Neural progenitor cell (in vitro differentiated cells): ENCODE results near the gene XRN1. TPM values are rescaled to one million over a fixed set of nuclear protein-coding genes. Genes with fewer than 3 reads are reported as not detected.
A peak's percentile ranks its signal among the peaks of the same experiment; 100 is the strongest.

Experiments
- DNase-seq: peaks from one replicate; pipeline ENCODE4 v3.0.0-alpha.2; 2016; ENCODE audit warnings: low spot score
- H2AFZ ChIP-seq: fragments of 200-600 bp; sonication (generic); replicated peaks from 2 replicates; pipeline ENCODE4 v1.6.1; 2016; ENCODE audit warnings: antibody characterized with exemption
- H3F3A ChIP-seq: fragments of 200-600 bp; sonication (generic); 2 replicates; pipeline ENCODE4 v1.6.1; 2016; ENCODE audit warnings: antibody characterized with exemption, low read depth
- H3K27ac ChIP-seq: fragments of 200-600 bp; sonication (generic); 2 replicates; pipeline ENCODE4 v1.5.1; 2016; ENCODE audit warnings: mild to moderate bottlenecking
- H3K27me3 ChIP-seq: fragments of 200-600 bp; sonication (generic); 2 replicates; pipeline ENCODE4 v1.6.1; 2016; ENCODE audit warnings: mild to moderate bottlenecking, moderate library complexity
- H3K36me3 ChIP-seq: fragments of 200-600 bp; sonication (generic); 2 replicates; pipeline ENCODE4 v1.5.1; 2016
- H3K4me1 ChIP-seq: fragments of 200-600 bp; sonication (generic); 2 replicates; pipeline ENCODE4 v1.6.1; 2016; ENCODE audit warnings: mixed run types
- H3K4me2 ChIP-seq: fragments of 200-600 bp; sonication (generic); 2 replicates; pipeline ENCODE4 v1.6.1; 2016
- H3K4me3 ChIP-seq: fragments of 200-600 bp; sonication (generic); 2 replicates; pipeline ENCODE4 v1.5.1; 2016
- H3K79me2 ChIP-seq: fragments of 200-600 bp; sonication (generic); 2 replicates; pipeline ENCODE4 v1.6.1; 2016; ENCODE audit warnings: low read depth
- H3K9ac ChIP-seq: fragments of 200-600 bp; sonication (generic); 2 replicates; pipeline ENCODE4 v1.6.1; 2016
- H3K9me3 ChIP-seq: fragments of 200-600 bp; sonication (generic); 2 replicates; pipeline ENCODE4 v1.5.1; 2016; ENCODE audit warnings: low read depth
- H4K20me1 ChIP-seq: fragments of 200-600 bp; sonication (generic); 2 replicates; pipeline ENCODE4 v1.6.1; 2016; ENCODE audit warnings: low read depth
- H3K27ac Mint-ChIP-seq: 3 replicates; pipeline ENCODE4 v1.8.0; 2021; ENCODE audit warnings: mixed read lengths
- H3K27me3 Mint-ChIP-seq: 2 replicates; pipeline ENCODE4 v1.8.0; 2022; ENCODE audit warnings: low read depth, mild to moderate bottlenecking, inconsistent platforms, moderate library complexity, mixed read lengths; ENCODE audit not compliant: insufficient read depth
- H3K36me3 Mint-ChIP-seq: 3 replicates; pipeline ENCODE4 v1.8.0; 2021; ENCODE audit warnings: mixed read lengths
- H3K4me1 Mint-ChIP-seq: 3 replicates; pipeline ENCODE4 v1.8.0; 2021; ENCODE audit warnings: mixed read lengths
- H3K4me3 Mint-ChIP-seq: 3 replicates; pipeline ENCODE4 v1.8.0; 2021; ENCODE audit warnings: mild to moderate bottlenecking, moderate library complexity, mixed read lengths
- H3K9me3 Mint-ChIP-seq: 3 replicates; pipeline ENCODE4 v1.8.0; 2020; ENCODE audit warnings: mixed read lengths
- CTCF ChIP-seq: fragments of 200-600 bp; sonication (generic); IDR thresholded peaks from 2 replicates; pipeline ENCODE4 v1.5.1; 2017; ENCODE audit warnings: antibody characterized with exemption, mild to moderate bottlenecking
- EZH2 ChIP-seq: fragments of 200-600 bp; sonication (generic); IDR thresholded peaks from 2 replicates; pipeline ENCODE4 v1.6.1; 2017; ENCODE audit warnings: antibody characterized with exemption, mild to moderate bottlenecking, moderate library complexity
- EZH2phosphoT487 ChIP-seq: fragments of 200-600 bp; sonication (generic); IDR thresholded peaks from 2 replicates; pipeline ENCODE4 v1.6.1; 2017; ENCODE audit warnings: antibody characterized with exemption
- total RNA-seq: library from RNA; depleted of rRNA; stranded (reverse); fragments of >200 nt; gene quantifications from 2 replicates; pipeline ENCODE4 v1.2.3, GENCODE V29; 2015; ENCODE audit warnings: low replicate concordance

XRN1 gene
- total RNA-seq, 1 donor from 2014 or later: 40.1 TPM

DNA sequence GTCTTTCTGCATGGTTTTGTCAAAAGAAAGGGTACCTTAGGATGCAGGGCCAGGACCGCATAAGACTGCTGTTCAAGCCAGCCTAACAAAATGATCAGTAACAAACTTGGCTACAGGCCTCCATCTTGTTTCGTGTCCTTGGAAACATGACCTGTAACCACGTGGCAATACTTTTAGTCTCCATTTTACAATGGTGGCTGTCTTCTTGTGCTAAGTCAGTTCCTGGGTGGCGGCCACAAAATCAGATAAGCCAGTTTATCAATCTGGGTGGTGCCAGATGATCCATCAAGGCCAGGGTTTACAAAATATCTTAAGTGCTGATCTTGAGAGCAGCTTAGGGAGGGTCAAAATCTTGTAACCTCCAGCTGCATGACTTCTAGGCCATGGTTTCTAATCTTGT is 165.3 kb downstream of the XRN1 start:
- TF ChIP-seq EZH2 (no peak), CTCF (no peak), EZH2phosphoT487 (no peak)

DNA sequence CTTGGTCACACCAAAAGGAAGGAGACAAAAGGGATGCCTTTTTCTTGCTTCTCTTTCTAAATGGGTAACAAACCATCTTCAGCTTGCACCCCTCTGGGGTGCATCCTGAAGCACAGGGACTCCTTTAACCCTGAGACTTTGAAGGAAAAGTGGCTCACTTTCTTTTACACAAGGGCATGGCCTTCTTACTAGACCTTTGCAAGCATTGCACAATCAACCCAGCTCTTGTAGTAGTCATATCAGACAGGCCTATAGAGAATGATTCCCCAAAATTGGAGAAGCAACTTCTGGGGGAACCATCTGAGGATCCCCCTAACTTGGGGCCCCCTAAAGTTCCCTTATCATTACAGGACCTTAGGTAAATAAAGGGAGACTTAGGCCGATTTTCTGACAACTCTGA is 166.4 kb downstream of the XRN1 start:
- Mint-ChIP-seq H3K36me3 (no peaks in the 10 kb centered on the region), H3K27ac (no peak overlapping the region)

More for the DNA sequence above, 165.3 kb downstream of the XRN1 start:
- H4K20me1 ChIP-seq: no peaks in the 10 kb centered on the region
- no peak overlapping the region for H3K4me2 ChIP-seq
- H2AFZ ChIP-seq: no peak overlapping the region
- H3K36me3 ChIP-seq: no peaks in the 10 kb centered on the region
- H3F3A ChIP-seq: no peaks in the 10 kb centered on the region
- peaks cover 17% of the 10 kb centered on the region for H3K9me3 ChIP-seq
- H3K9me3 Mint-ChIP-seq: peaks cover 3% of the 10 kb centered on the region
- H3K36me3 Mint-ChIP-seq: no peaks in the 10 kb centered on the region
- no peak overlapping the region for H3K27ac ChIP-seq
- DNase-seq: no peak
- no peak overlapping the region for H3K9ac ChIP-seq
- H3K4me3 Mint-ChIP-seq: no peak overlapping the region
- H3K27me3 Mint-ChIP-seq: no peaks in the 10 kb centered on the region
- H3K4me1 Mint-ChIP-seq: peaks cover 2% of the 10 kb centered on the region
- no peaks in the 10 kb centered on the region for H3K79me2 ChIP-seq
- H3K4me1 ChIP-seq: no peaks in the 10 kb centered on the region
- no peak overlapping the region for H3K27ac Mint-ChIP-seq
- no peak overlapping the region for H3K4me3 ChIP-seq
- no peaks in the 10 kb centered on the region for H3K27me3 ChIP-seq

GRCh38 chr3:142279965-142280590 is 167.8 kb downstream of the XRN1 start:
- peak; percentile 77 for DNase-seq
- H3F3A ChIP-seq: no peaks in the 10 kb centered on the region
- H3K27ac ChIP-seq: no peak overlapping the region
- H3K4me1 Mint-ChIP-seq: peaks cover 2% of the 10 kb centered on the region
- no peaks in the 10 kb centered on the region for H4K20me1 ChIP-seq
- H3K27me3 ChIP-seq: no peaks in the 10 kb centered on the region
- H3K36me3 ChIP-seq: no peaks in the 10 kb centered on the region
- peak; percentile 69 for TF ChIP-seq CTCF
- TF ChIP-seq EZH2phosphoT487: no peak
- H2AFZ ChIP-seq: no peak overlapping the region
- no peak overlapping the region for H3K4me3 Mint-ChIP-seq
- no peaks in the 10 kb centered on the region for H3K9me3 ChIP-seq
- H3K9me3 Mint-ChIP-seq: peaks cover 2% of the 10 kb centered on the region
- H3K79me2 ChIP-seq: no peaks in the 10 kb centered on the region
- no peak overlapping the region for H3K9ac ChIP-seq
- no peaks in the 10 kb centered on the region for H3K36me3 Mint-ChIP-seq
- H3K4me3 ChIP-seq: no peak overlapping the region
- H3K27ac Mint-ChIP-seq: no peak overlapping the region
- no peaks in the 10 kb centered on the region for H3K27me3 Mint-ChIP-seq
- no peak overlapping the region for H3K4me2 ChIP-seq
- H3K4me1 ChIP-seq: no peaks in the 10 kb centered on the region

More for the DNA sequence above, 166.4 kb downstream of the XRN1 start:
- Histone ChIP-seq H3K4me2 (no peak overlapping the region), H3K9me3 (peaks cover 11% of the 10 kb centered on the region), H3K79me2 (no peaks in the 10 kb centered on the region), H3K4me1 (no peaks in the 10 kb centered on the region), H3K9ac (no peak overlapping the region), H3K27ac (no peak overlapping the region), H3K4me3 (no peak overlapping the region), H3F3A (no peaks in the 10 kb centered on the region), H4K20me1 (no peaks in the 10 kb centered on the region), H2AFZ (no peak overlapping the region), H3K36me3 (no peaks in the 10 kb centered on the region), H3K27me3 (no peaks in the 10 kb centered on the region)
- Mint-ChIP-seq H3K4me3 (no peak overlapping the region), H3K9me3 (peaks cover 2% of the 10 kb centered on the region), H3K27me3 (no peaks in the 10 kb centered on the region), H3K4me1 (peaks cover 2% of the 10 kb centered on the region)
- TF ChIP-seq EZH2 (no peak), CTCF (no peak), EZH2phosphoT487 (no peak)
- no peak for DNase-seq
